ENCODE measurements around the gene ZDHHC22. TPM values are rescaled to one million over a fixed set of nuclear protein-coding genes. Genes with fewer than 3 reads are reported as not detected.

ZDHHC22 gene
- total and polyA plus RNA-seq, 2 of the 13 experiments (the other 11 are each of a cell fraction or from before 2014, with no cell fraction given): not detected

GRCh38 chr14:77181603-77182437 lies 40.2 kb upstream of the ZDHHC22 start, which contains the start of gene TMEM63C (continued):
- TF ChIP-seq LBX2 (CRISPR knock-in tag; IDR thresholded peaks at IDR 0.05; ENCODE audit: borderline replicate concordance) (no peak), CBX5 (CRISPR knock-in tag; IDR thresholded peaks at IDR 0.05; ENCODE audit: borderline replicate concordance) (no peak), ZNF724P (CRISPR knock-in tag; IDR thresholded peaks at IDR 0.05; ENCODE audit: borderline replicate concordance) (no peak), SAP130 (CRISPR knock-in tag; IDR thresholded peaks at IDR 0.05; ENCODE audit: low read depth) (peak; percentile 28; the same call in 1 of the 2 replicates), HIC2 (CRISPR knock-in tag; IDR thresholded peaks at IDR 0.05; ENCODE audit: low read depth) (no peak), TFDP1 (CRISPR knock-in tag; IDR thresholded peaks at IDR 0.05; ENCODE audit: borderline replicate concordance) (no peak), ZNF362 (CRISPR knock-in tag; IDR thresholded peaks at IDR 0.05; ENCODE audit: borderline replicate concordance) (no peak), ZNF280B (CRISPR knock-in tag; IDR thresholded peaks at IDR 0.05; ENCODE audit: borderline replicate concordance) (0 out of 2 replicates have a peak, but pooled peaks have one; percentile 43), ZNF691 (CRISPR knock-in tag; IDR thresholded peaks at IDR 0.05; ENCODE audit: borderline replicate concordance, low read depth) (no peak), ZFX (CRISPR knock-in tag; IDR thresholded peaks at IDR 0.05; ENCODE audit: low read depth) (peak; percentile 17; the same call in 1 of the 2 replicates), MTA1 (CRISPR knock-in tag; IDR thresholded peaks at IDR 0.05; ENCODE audit: borderline replicate concordance) (no peak), E2F1 (CRISPR knock-in tag; IDR thresholded peaks at IDR 0.05) (no peak), ZNF883 (CRISPR knock-in tag; IDR thresholded peaks at IDR 0.05; ENCODE audit: not compliant biosample characterization) (peak; percentile 40), ZNF292 (CRISPR knock-in tag; IDR thresholded peaks at IDR 0.05; ENCODE audit: borderline replicate concordance, low read depth) (0 out of 2 replicates have a peak, but pooled peaks have one; percentile 17), E2F2 (CRISPR knock-in tag; IDR thresholded peaks at IDR 0.05; ENCODE audit: borderline replicate concordance) (no peak), ZNF264 (CRISPR knock-in tag; IDR thresholded peaks at IDR 0.05) (no peak), ZNF354B (CRISPR knock-in tag; IDR thresholded peaks at IDR 0.05) (no peak)

Measured in HepG2 (cell line).